HG03354 (cell line): ENCODE measurements around the gene MYOC.
"Not testable (repeated sequence)": the region's sequence is repeated elsewhere in the genome, so short reads cannot be mapped to it uniquely, and the experiment has no call there.

Experiments
- ATAC-seq: cut with Tn5 transposase; IDR thresholded peaks from one replicate; pipeline ENCODE4 v1.9.1; 2021; ENCODE audit warnings: mild to moderate bottlenecking; ENCODE audit not compliant: unreplicated experiment, poor library complexity, severe bottlenecking

The MYOC gene

DNA sequence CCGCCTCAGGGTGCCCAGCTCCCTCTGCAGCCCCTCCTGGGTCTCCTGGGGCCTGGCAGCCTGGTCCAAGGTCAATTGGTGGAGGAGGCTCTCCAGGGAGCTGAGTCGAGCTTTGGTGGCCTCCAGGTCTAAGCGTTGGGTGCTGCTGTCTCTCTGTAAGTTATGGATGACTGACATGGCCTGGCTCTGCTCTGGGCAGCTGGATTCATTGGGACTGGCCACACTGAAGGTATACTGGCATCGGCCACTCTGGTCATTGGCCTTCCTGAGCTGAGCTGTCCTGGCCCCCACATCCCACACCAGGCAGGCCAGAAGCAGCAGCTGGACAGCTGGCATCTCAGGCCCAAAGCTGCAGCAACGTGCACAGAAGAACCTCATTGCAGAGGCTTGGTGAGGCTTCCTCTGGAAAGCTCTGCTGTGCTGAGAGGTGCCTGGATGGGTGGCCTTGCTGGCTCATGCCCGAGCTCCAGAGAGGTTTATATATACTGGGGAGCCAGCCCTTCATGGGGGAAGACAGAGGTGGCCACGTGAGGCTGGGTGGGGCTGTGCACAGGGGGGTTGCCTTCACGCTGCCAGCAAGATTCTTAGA is at the start of gene MYOC:
Gene MYOC, minus strand, starts transcription at position 455 of the 589 bp plus-strand sequence. Its CDS starts 77 bp downstream, at position 378.
- ATAC-seq = no peak

GRCh38 chr1:171699531-171699930 is 47.0 kb upstream of the MYOC start:
- no peak for ATAC-seq

- not testable (repeated sequence) for ATAC-seq
Observed at GRCh38 chr1:171695772-171696171, 43.3 kb upstream of the MYOC start.

- not testable (repeated sequence) for ATAC-seq
Observed at GRCh38 chr1:171693541-171693940, 41.1 kb upstream of the MYOC start.

GRCh38 chr1:171683870-171684269 is 31.4 kb upstream of the MYOC start:
- no peak for ATAC-seq

GRCh38 chr1:171680339-171680738 is 27.9 kb upstream of the MYOC start:
- ATAC-seq = no peak

DNA sequence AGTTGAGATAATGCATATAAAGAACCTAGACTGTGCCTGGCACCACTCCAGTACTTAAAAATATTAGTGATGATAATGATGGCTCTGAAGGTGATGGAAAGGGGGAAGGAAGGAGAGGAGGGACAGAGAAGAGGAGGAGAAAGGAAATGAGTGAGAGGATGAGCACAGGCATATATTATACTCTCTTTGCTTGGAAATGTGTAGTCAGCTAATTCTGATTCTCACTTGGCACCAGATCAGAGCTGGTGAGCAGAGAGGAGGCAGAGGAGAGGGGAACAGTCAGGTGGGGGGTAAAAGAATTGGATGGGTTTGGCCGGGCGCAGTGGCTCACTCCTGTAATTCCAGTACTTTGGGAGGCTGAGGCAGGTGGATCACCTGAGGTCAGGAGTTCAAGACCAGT is 24.3 kb upstream of the MYOC start:
- no peak for ATAC-seq

DNA sequence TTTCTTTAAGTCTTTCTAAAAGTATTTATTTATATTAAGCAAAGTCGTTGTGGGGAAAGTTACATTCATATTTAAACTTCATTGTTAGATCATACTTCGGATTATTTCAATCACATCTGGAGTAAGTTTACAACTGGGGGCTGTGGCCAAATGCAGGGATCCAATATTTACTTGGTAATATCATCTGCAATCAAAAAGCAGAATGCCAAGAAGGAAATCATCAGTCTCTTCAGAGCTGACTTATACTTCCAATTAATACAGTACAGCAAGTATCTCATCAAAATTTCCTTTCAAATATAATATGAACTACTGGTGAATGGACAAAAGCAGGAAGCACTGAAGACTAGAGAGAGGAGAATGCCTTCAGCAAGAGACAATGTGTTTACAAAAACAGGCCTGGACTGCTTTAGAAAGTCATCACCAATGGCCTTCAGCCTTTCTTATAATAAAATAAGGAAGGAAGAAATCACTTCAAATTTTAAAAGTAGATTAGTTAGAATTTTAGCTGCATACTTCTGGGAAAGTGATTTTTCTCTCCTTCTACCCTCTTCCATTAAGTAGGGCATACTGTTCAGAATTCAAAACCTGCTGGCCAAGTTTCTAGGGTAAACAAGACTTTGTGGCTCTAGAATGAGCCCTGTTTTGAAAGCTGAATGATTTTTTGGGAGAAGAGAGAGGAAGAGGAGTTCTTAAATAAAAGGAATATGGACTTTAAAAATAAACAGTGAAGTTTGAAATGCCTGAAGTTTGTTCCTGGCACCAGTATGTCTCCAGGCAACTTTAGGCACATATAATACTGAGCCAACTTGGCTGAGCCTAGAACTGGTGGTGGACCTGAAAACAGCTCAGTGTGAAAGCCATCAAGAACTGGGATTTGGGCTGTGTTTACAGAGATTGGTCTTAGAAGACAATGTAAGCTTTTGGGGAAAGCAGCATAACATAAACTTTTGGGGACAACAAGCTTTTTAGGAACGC is 22.2 kb upstream of the MYOC start:
- no peak for ATAC-seq

GRCh38 chr1:171670739-171671138 is 18.3 kb upstream of the MYOC start:
- no peak for ATAC-seq

DNA sequence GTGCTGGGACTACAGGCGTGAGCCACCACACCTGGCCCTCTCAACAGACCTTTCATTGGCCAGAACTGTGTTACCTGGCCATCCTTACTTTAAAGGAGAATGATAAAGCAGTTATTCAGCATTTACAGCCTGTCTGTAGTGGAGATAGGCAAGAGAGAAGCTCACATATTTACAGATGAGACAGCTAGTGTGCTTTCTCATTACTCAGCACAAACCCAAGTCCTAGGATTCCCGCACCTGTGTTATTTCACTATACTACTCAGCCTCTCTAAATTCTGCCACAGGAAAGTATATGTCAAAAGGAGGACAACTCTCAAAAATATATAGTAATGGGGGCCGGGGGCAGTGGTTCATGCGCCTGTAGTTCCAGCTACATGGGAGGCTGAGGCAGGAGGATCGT is 15.9 kb upstream of the MYOC start:
- ATAC-seq = no peak

GRCh38 chr1:171666114-171666769 is 13.8 kb upstream of the MYOC start:
- no peak for ATAC-seq

DNA sequence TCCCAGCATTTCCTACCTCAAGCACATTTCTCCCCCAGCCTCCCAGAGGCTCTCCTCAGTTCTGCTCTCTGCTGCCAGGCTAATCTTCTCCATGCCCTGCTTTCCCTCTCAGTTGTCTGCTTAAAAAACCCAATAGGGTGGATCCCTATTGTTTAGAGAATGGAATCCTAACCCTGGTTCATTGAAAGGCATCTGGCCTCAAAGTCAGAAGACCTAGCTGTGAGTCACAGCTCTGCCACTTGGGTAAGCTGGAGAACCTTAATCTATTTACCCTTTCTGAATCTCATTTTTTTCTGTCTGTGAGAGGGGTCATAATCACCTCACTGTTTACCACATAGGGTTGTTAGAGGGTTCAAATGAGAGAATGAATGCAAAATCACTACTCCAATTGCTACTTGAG is 12.5 kb upstream of the MYOC start:
- no peak for ATAC-seq

DNA sequence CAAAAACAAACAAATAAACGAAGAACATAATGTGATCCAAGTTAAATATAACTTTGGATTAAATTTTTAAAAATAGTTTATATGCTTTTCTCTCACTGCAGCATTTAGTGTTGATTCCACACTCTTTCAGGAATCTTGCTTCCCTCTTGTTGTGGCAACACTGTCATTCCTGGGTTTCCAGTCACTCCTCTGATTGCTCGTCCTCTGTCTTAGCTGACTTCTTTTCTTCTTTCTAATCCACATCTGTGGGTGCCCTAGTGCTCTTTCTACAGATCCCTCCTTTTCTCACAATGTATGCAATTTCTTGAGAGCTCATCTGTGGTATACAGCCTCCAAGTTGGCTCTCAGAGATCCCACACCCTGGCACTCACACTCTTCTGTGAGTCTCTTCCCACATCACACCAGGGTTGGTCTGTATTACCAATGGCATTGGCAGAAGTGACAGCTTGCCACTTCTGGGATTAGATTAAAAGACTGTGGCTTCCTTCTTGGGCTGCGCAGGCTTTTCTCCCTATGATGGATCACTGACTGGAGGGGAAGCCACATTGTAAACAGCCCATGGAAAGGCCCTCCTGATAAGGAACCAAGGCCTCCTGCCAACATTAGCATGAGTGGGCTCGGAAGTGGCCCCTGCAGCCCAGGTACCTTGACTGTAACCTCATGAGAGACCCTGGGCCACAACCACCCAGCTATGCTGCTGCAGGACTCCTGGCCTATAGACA is 11.5 kb upstream of the MYOC start:
- no peak for ATAC-seq

GRCh38 chr1:171663036-171663853 is 10.8 kb upstream of the MYOC start:
- ATAC-seq = no peak

- no peak for ATAC-seq
Observed at GRCh38 chr1:171661076-171661650, 8.7 kb upstream of the MYOC start.

- ATAC-seq = not testable (repeated sequence)
Observed at GRCh38 chr1:171656206-171656605, 3.7 kb upstream of the MYOC start.

DNA sequence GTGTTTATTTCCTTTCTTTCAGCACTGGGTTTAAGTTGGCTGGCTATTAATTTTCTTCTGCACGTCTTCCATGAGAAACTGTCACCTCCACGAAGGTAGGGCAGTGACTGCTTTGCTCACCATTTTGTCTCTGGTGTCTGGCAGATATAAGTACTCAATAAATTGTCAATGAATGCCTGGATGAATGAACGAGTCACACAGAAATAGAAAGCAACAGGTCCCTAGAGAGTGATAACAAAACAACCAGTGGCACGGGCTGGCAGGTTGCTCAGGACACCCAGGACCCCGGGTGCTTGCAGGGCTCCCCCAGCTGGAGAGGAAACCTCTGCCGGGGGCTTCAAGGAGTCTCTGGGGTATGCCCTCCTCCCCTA is 3.2 kb upstream of the MYOC start:
- peak; percentile 16 for ATAC-seq

GRCh38 chr1:171654942-171655745 is 2.7 kb upstream of the MYOC start:
- peak; percentile 80 for ATAC-seq
